WERI-Rb-1 (cell line): ENCODE results near the gene GCA.

ENCODE experiments used
- DNase-seq: peaks from one replicate; pipeline ENCODE4 v3.0.0-alpha.2; 2020
- H3K27ac ChIP-seq: fragments of 250-450 bp; sonication (Bioruptor Pico); 2 replicates; pipeline ENCODE4 v1.5.1; 2020; ENCODE audit warnings: mild to moderate bottlenecking, moderate library complexity
- H3K27me3 ChIP-seq: fragments of 250-450 bp; sonication (Bioruptor Pico); 2 replicates; pipeline ENCODE4 v1.5.1; 2021; ENCODE audit warnings: mild to moderate bottlenecking, low read depth, moderate library complexity; ENCODE audit not compliant: insufficient read depth, severe bottlenecking
- H3K36me3 ChIP-seq: fragments of 250-450 bp; sonication (Bioruptor Pico); 2 replicates; pipeline ENCODE4 v1.5.1; 2020; ENCODE audit warnings: mild to moderate bottlenecking, moderate library complexity
- H3K4me3 ChIP-seq: 2 replicates; pipeline ENCODE4 v1.5.1; 2011; ENCODE audit warnings: low read depth, mild to moderate bottlenecking, control low read depth, low read length
- H3K9me3 ChIP-seq: fragments of 250-450 bp; sonication (Bioruptor Pico); 2 replicates; pipeline ENCODE4 v1.5.1; 2021; ENCODE audit warnings: mild to moderate bottlenecking, moderate library complexity; ENCODE audit not compliant: severe bottlenecking
- CTCF ChIP-seq: IDR thresholded peaks from 2 replicates; pipeline ENCODE4 v1.5.1; 2011; ENCODE audit warnings: low read depth, mild to moderate bottlenecking, control low read depth, inconsistent platforms, low read length

GCA gene

GRCh38 chr2:162343824-162344616 is at the start of gene GCA:
GCA (plus strand) TSS chr2:162344132; CDS start chr2:162344249, 117 bp downstream.
- peak within 1 kb of the TSS; percentile 55 for H3K27ac ChIP-seq
- no peak for TF ChIP-seq CTCF
- no peaks in the 10 kb centered on the region for H3K9me3 ChIP-seq
- H3K36me3 ChIP-seq: no peaks in the 10 kb centered on the region
- H3K4me3 ChIP-seq: peak within 1 kb of the TSS; percentile 92
- H3K27me3 ChIP-seq: no peaks in the 10 kb centered on the region
- DNase-seq: peak; percentile 98

DNA sequence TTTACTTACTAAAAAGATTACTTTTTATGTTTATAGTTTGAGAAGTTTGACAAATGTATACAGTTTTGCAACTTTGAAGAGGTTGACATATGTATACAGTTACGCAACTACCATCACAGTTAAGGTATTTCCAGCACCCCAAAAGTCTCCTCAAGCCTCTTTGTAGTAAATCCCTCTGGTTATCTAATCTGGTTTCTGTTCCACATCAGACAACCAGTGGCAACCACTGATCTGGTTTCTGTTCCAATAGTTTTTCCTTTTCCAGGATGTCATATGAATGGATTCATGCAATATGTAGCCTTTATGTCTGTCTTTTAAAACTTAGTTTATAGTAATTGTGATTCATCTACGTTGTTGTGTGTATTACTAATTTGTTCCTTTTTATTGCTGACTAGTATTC is 48.9 kb upstream of the GCA start:
- Histone ChIP-seq H3K27ac (no peak overlapping the region), H3K9me3 (no peaks in the 10 kb centered on the region), H3K36me3 (no peaks in the 10 kb centered on the region), H3K4me3 (no peak overlapping the region), H3K27me3 (no peaks in the 10 kb centered on the region)
- no peak for TF ChIP-seq CTCF
- no peak for DNase-seq

- H3K4me3 ChIP-seq: no peak overlapping the region
- H3K27ac ChIP-seq: no peak overlapping the region
- TF ChIP-seq CTCF: peak; percentile 52
- H3K9me3 ChIP-seq: no peaks in the 10 kb centered on the region
- no peaks in the 10 kb centered on the region for H3K27me3 ChIP-seq
- H3K36me3 ChIP-seq: no peaks in the 10 kb centered on the region
- peak; percentile 61 for DNase-seq
Observed at GRCh38 chr2:162297925-162298552, 45.9 kb upstream of the GCA start.

DNA sequence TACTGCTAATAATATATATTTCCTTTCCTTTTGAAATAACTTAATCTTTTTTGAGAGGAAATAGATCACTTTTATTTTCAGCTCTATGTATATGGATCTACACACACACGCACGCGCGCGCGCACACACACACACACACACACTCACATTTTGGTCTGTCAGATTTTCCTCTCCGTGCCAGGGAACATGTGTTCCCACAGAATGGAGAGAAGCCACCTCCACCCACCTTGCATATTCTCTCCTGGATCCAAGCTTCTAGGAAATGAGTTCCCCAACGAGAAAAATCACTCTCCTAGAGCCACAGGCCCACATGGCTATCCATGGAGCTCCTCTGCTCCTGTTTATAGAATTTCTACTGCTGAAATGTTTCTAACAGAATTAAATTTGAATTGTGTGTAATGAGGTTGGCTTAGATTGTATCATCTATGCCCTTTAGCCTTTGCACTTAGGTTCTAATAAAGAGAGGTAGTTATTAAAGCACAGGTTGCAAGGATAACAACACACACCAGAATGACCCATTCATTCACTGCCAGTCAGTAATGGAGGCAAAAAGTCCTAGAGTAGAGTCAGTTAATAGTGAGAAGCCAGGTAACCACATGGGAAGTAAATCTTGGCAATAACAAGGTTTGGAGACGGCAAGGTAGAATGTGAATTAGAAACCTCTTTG is 45.1 kb upstream of the GCA start:
- TF ChIP-seq CTCF: no peak
- Histone ChIP-seq H3K27me3 (no peaks in the 10 kb centered on the region), H3K36me3 (no peaks in the 10 kb centered on the region), H3K27ac (no peak overlapping the region), H3K9me3 (no peaks in the 10 kb centered on the region), H3K4me3 (no peak overlapping the region)
- no peak for DNase-seq

DNA sequence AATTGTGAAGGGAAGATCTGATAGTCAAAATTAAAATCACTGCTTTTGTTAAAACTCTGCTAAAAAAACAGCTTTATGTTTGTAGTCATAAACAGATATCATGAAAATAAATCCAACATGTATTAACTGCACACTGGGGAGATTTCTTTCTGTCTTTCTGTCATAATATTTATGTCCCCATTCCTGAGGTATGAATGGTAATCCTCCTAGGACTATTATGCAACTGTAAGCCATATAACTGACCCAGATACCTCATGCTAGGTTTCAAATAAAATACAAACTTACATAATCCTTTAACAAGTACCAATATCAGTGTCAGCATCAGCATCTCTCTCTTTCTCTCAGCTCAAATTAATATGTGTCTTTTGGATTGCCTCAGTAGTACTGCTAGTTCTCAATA is 43.7 kb upstream of the GCA start:
- H3K36me3 ChIP-seq: no peaks in the 10 kb centered on the region
- H3K27ac ChIP-seq: no peak overlapping the region
- DNase-seq: no peak
- no peaks in the 10 kb centered on the region for H3K9me3 ChIP-seq
- H3K4me3 ChIP-seq: no peak overlapping the region
- no peak for TF ChIP-seq CTCF
- no peaks in the 10 kb centered on the region for H3K27me3 ChIP-seq
